Activated CD4-positive, alpha-beta memory T cell treated with anti-CD3 and anti-CD28 coated beads for 36 hours (primary cell): ENCODE measurements around the gene NKTR. TPM values are rescaled to one million over a fixed set of nuclear protein-coding genes. Genes with fewer than 3 reads are reported as not detected.

ENCODE experiments used
- CTCF ChIA-PET: fragments of 350-600 bp; sonication (Branson Sonifier 250); formaldehyde crosslinking; loops from one replicate; lab custom pipeline; 2021; ENCODE audit warnings: antibody characterized with exemption, inconsistent platforms; lab: Charles Lee
- POLR2A ChIA-PET: fragments of 350-600 bp; sonication (Branson Sonifier 250); formaldehyde crosslinking; loops from one replicate; lab custom pipeline; 2021; ENCODE audit warnings: antibody characterized with exemption; lab: Charles Lee
- DNase-seq: peaks from one replicate; pipeline ENCODE4 v3.0.0-alpha.2; 2020
- H3K27ac Mint-ChIP-seq: one replicate; pipeline ENCODE4 v1.8.0; 2021; ENCODE audit warnings: mixed read lengths
- H3K27me3 Mint-ChIP-seq: one replicate; pipeline ENCODE4 v1.8.0; 2021; ENCODE audit warnings: mixed read lengths
- H3K36me3 Mint-ChIP-seq: one replicate; pipeline ENCODE4 v1.8.0; 2021; ENCODE audit warnings: mixed read lengths
- H3K4me1 Mint-ChIP-seq: one replicate; pipeline ENCODE4 v1.8.0; 2021; ENCODE audit warnings: low read depth, mixed read lengths
- H3K4me3 Mint-ChIP-seq: one replicate; pipeline ENCODE4 v1.8.0; 2021; ENCODE audit warnings: mild to moderate bottlenecking, mixed read lengths
- H3K9me3 Mint-ChIP-seq: one replicate; pipeline ENCODE4 v1.8.0; 2021; ENCODE audit warnings: mixed read lengths
- intact Hi-C: fragments of 100-400 bp; cut with micrococcal nuclease; formaldehyde crosslinking; loops from one replicate; pipeline ENCODE4 v1.15.1; 2023
- total RNA-seq, 2 experiments: library from RNA; stranded (reverse); gene quantifications; one replicate each; pipeline ENCODE4 v1.2.3, GENCODE V29; 2021

NKTR gene
- total RNA-seq, 2 experiments from 2014 or later = 65.9 to 73.9 TPM

DNA sequence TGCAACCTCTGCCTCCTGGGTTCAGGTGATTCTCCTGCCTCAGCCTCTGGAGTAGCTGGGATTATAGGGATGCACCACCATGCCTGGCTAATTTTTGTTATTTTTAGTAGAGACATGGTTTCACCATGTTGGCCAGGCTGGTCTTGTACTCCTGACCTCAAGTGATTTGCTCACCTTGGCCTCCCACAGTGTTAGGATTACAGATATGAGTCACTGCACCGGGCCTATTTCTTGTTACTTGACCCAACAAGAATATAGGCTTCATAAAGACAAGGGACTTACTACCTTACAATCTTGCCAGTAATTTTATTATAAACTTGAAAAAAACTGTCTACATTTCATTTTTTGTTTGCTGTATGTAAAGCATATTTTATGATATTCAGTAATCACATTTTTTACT lies 31.7 kb downstream of the NKTR start:
- no peaks in the 10 kb centered on the region for H3K9me3 Mint-ChIP-seq
- H3K27me3 Mint-ChIP-seq = no peaks in the 10 kb centered on the region
- peaks cover 30% of the 10 kb centered on the region for H3K4me1 Mint-ChIP-seq
- H3K36me3 Mint-ChIP-seq = peaks cover 31% of the 10 kb centered on the region
- CTCF ChIA-PET = no interaction called here
- POLR2A ChIA-PET = no interaction called here
- no peak for DNase-seq
- no peak overlapping the region for H3K27ac Mint-ChIP-seq
- intact Hi-C loops = no loop called here
- H3K4me3 Mint-ChIP-seq = no peak overlapping the region

DNA sequence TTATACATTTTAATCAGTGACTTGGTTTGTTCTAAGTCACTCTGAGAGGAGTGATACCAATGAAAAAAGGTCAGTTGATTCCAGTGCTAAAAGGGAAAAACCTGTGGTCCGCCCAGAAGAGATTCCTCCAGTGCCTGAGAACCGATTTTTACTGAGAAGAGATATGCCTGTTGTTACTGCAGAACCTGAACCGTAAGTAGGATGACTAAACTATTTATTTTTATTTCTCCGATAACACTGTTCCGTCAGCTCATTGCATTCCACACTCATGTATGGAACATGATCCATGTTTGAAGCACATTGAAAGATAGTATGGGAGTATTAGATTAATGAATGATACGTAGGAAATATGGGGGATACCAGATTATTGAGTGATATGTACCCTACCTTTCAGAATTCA lies 33.1 kb downstream of the NKTR start:
- intact Hi-C loops = no loop called here
- H3K4me3 Mint-ChIP-seq = no peak overlapping the region
- H3K27me3 Mint-ChIP-seq = no peaks in the 10 kb centered on the region
- DNase-seq = no peak
- H3K27ac Mint-ChIP-seq = no peak overlapping the region
- H3K9me3 Mint-ChIP-seq = no peaks in the 10 kb centered on the region
- peaks cover 28% of the 10 kb centered on the region for H3K36me3 Mint-ChIP-seq
- ChIA-PET POLR2A (no interaction called here), CTCF (interaction anchor here (1.5 to 2.0 kb wide), 2 partner anchors 11 to 20 kb away, joined by 4 to 7 read pairs; no protein-coding TSS in a partner anchor)
- peaks cover 27% of the 10 kb centered on the region for H3K4me1 Mint-ChIP-seq

DNA sequence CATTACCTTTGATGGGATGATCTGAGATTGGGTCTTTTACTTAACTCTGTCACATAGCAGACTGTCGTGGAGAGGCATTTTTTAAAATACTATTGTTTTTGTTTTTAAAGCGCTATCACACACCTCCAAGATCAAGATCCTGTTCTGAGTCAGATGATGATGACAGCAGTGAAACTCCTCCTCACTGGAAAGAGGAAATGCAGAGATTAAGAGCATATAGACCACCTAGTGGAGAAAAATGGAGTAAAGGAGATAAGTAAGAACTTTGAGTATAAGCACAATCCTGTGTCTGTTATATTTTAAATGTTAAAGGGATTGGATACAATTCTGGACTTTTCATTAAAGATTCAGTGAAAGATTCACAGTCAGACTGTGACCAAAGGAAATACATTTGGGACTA lies 34.6 kb downstream of the NKTR start:
- H3K9me3 Mint-ChIP-seq = no peaks in the 10 kb centered on the region
- no peaks in the 10 kb centered on the region for H3K27me3 Mint-ChIP-seq
- ChIA-PET POLR2A (interaction anchor here (2.9 kb wide), 1 partner anchor 34 kb away, joined by 14 read pairs; the partner anchor contains the start of gene NKTR), CTCF (no interaction called here)
- peaks cover 28% of the 10 kb centered on the region for H3K36me3 Mint-ChIP-seq
- intact Hi-C loops = no loop called here
- DNase-seq = no peak
- H3K4me3 Mint-ChIP-seq = no peak overlapping the region
- H3K27ac Mint-ChIP-seq = no peak overlapping the region
- H3K4me1 Mint-ChIP-seq = peaks cover 20% of the 10 kb centered on the region

DNA sequence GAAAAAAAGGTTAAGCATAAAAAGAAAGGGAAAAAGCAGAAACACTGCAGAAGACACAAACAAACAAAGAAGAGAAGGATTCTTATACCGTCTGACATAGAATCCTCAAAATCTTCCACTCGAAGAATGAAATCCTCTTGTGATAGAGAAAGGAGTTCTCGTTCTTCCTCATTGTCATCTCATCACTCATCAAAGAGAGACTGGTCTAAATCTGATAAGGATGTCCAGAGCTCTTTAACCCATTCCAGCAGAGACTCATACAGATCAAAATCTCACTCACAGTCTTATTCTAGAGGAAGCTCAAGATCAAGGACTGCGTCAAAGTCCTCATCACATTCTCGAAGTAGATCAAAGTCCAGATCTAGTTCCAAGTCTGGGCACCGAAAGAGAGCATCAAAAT lies 36.5 kb downstream of the NKTR start:
- ChIA-PET POLR2A (interaction anchor here (0.7 to 2.9 kb wide), 2 partner anchors 21 to 36 kb away, joined by 3 to 14 read pairs; partner anchors contain the start of gene NKTR), CTCF (interaction anchor here (0.8 to 2.9 kb wide), 8 partner anchors 24 to 390 kb away, joined by 3 to 11 read pairs (median 4); partner anchors contain the start of genes NKTR, SEC22C and SS18L2)
- H3K9me3 Mint-ChIP-seq = no peaks in the 10 kb centered on the region

DNA sequence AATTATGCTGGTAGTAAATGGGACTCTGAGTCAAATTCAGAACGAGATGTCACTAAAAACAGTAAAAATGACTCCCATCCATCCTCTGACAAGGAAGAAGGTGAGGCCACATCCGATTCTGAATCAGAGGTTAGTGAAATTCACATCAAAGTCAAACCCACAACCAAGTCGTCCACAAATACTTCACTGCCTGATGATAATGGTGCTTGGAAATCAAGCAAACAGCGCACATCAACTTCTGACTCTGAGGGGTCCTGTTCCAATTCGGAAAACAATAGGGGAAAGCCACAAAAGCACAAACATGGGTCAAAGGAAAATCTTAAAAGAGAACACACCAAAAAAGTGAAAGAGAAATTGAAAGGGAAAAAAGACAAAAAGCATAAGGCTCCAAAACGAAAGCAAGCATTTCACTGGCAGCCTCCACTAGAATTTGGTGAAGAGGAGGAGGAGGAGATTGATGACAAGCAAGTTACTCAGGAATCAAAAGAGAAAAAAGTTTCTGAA lies 37.9 kb downstream of the NKTR start:
- H3K9me3 Mint-ChIP-seq = no peaks in the 10 kb centered on the region
- intact Hi-C loops = loop anchor here (1.0 to 2.0 kb wide), 7 partner anchors 34 to 136 kb away; partner anchors contain the start of genes NKTR, SS18L2 and VIPR1
- H3K4me1 Mint-ChIP-seq = peaks cover 23% of the 10 kb centered on the region
- H3K27ac Mint-ChIP-seq = no peak overlapping the region
- peak; percentile 66 for DNase-seq
- H3K27me3 Mint-ChIP-seq = no peaks in the 10 kb centered on the region
- ChIA-PET CTCF (interaction anchor here (0.9 to 2.9 kb wide), 6 partner anchors 9 to 66 kb away, joined by 3 to 11 read pairs (median 4); partner anchors contain the start of genes NKTR and SEC22C), POLR2A (no interaction called here)
- no peak overlapping the region for H3K4me3 Mint-ChIP-seq
- H3K36me3 Mint-ChIP-seq = peaks cover 34% of the 10 kb centered on the region

More for the DNA sequence above, 36.5 kb downstream of the NKTR start:
- no peak overlapping the region for H3K27ac Mint-ChIP-seq
- H3K36me3 Mint-ChIP-seq = peaks cover 26% of the 10 kb centered on the region
- no peak for DNase-seq
- intact Hi-C loops = no loop called here
- H3K4me1 Mint-ChIP-seq = peaks cover 24% of the 10 kb centered on the region
- no peaks in the 10 kb centered on the region for H3K27me3 Mint-ChIP-seq
- H3K4me3 Mint-ChIP-seq = no peak overlapping the region

DNA sequence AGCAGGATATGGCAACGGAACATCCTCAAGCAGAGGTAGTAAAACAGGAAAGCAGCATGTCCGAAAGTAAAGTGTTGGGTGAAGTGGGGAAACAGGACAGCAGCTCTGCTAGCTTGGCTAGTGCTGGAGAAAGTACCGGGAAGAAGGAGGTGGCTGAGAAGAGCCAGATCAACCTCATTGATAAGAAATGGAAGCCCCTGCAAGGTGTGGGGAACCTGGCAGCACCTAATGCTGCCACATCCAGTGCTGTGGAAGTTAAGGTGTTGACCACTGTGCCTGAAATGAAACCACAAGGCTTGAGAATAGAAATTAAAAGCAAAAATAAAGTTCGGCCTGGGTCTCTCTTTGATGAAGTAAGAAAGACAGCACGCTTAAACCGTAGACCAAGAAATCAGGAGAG lies 38.7 kb downstream of the NKTR start:
- ChIA-PET CTCF (interaction anchor here (1.5 kb wide), 1 partner anchor 9 kb away, joined by 4 read pairs; no protein-coding TSS in a partner anchor), POLR2A (no interaction called here)
- intact Hi-C loops = loop anchor here (2.0 kb wide), 1 partner anchor 48 kb away; the partner anchor contains the start of gene SS18L2
- Mint-ChIP-seq H3K27me3 (no peaks in the 10 kb centered on the region), H3K4me3 (no peak overlapping the region), H3K4me1 (peaks cover 23% of the 10 kb centered on the region), H3K9me3 (no peaks in the 10 kb centered on the region), H3K36me3 (peaks cover 32% of the 10 kb centered on the region), H3K27ac (no peak overlapping the region)
- no peak for DNase-seq

DNA sequence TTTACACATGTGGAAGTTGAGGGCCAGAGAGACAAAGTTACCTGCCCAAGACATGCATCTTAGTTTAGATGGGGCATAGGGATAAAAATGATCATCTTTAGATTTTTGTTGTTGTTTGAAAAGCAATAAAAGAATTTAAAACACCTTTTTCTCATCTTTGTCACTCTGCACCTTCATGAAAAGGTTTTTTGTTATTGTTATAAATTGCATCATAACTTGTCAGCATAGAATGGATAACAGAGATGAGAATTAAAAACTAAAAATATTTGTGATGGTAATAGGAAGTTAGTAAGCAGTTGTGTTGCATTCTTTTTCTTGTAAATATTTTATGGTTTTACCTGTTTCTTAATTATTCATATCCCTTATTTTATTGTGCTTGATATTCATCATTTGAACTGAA lies 39.6 kb downstream of the NKTR start:
- H3K4me3 Mint-ChIP-seq = peak overlapping the region; percentile 17
- POLR2A ChIA-PET = no interaction called here
- intact Hi-C loops = no loop called here

DNA sequence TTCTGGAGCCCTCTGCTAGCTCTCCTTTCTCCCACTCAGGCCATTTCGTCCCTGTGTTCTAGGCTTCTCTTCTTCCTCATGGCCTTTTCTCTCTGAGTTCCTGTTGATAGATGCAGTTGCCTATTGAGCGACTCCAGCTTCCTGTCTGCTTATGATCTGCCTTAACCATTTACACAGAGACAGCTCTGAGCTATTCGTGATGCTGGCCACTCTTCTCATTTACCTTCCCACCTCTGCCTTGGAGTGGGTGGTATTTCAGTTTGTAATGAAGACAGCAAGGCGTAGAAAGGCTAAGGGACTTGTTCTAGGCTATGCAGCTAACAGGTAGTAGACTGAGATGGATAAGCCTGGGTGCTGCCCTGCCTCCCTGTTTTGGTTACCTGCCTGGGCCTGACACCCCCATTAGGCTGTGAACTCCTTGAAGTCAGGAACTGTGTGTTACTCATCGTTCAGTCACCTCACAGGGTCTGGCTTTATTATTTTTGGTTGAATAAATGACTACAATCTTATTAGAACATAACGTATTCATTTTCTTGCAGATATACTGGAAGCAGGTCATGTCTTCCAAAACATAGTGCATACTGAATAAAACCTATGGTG lies 40.4 kb downstream of the NKTR start:
- DNase-seq = no peak
- ChIA-PET POLR2A (no interaction called here), CTCF (interaction anchor here (0.7 to 1.2 kb wide), 3 partner anchors 11 to 795 kb away, joined by 3 to 4 read pairs (median 4); no protein-coding TSS in a partner anchor)
- intact Hi-C loops = no loop called here
- H3K36me3 Mint-ChIP-seq = peaks cover 32% of the 10 kb centered on the region
- H3K4me3 Mint-ChIP-seq = no peak overlapping the region
- peaks cover 15% of the 10 kb centered on the region for H3K4me1 Mint-ChIP-seq
- no peaks in the 10 kb centered on the region for H3K9me3 Mint-ChIP-seq
- peak overlapping the region; percentile 46 for H3K27ac Mint-ChIP-seq
- H3K27me3 Mint-ChIP-seq = no peaks in the 10 kb centered on the region

More for the DNA sequence above, 39.6 kb downstream of the NKTR start:
- DNase-seq = no peak
- H3K9me3 Mint-ChIP-seq = no peaks in the 10 kb centered on the region
- H3K36me3 Mint-ChIP-seq = peaks cover 33% of the 10 kb centered on the region
- no peaks in the 10 kb centered on the region for H3K27me3 Mint-ChIP-seq
- H3K27ac Mint-ChIP-seq = no peak overlapping the region
- CTCF ChIA-PET = interaction anchor here (1.2 kb wide), 1 partner anchor 104 kb away, joined by 4 read pairs; no protein-coding TSS in a partner anchor
- H3K4me1 Mint-ChIP-seq = peaks cover 18% of the 10 kb centered on the region

DNA sequence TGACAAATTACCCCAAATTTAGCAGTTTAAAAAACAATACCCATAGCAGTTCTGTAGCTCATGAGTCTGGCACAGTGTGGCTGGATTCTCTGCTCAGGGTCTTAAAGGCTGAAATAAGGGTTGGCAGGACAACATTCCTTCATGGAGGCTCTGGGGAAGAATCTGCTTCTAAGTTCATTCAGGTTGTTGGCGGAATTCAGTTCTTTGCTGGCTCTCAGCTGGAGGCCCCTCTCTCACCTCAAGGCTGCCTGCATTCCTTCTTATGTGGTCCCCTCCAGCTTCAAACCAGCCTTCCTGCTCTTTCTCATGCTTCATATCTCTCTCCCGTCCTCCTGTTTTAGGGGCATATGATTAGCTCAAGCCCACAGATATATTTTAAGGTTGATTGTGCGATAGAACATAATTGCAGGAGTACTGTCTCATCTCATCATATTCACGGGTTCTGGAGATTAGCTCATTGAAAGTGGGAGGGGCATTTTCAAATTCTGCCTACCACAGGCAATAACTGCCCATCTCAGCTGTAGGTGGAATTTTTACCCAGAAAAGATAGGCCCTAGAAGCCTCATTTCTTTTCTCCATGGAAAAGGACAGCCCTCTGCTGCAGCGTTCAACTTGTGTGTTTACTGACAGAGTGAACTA lies 47.5 kb downstream of the NKTR start:
- H3K4me3 Mint-ChIP-seq = no peak overlapping the region
- H3K36me3 Mint-ChIP-seq = peaks cover 25% of the 10 kb centered on the region
- no peak overlapping the region for H3K27ac Mint-ChIP-seq
- CTCF ChIA-PET = interaction anchor here (0.6 to 2.0 kb wide), 3 partner anchors 9 to 45 kb away, joined by 3 to 5 read pairs (median 4); no protein-coding TSS in a partner anchor
- no peaks in the 10 kb centered on the region for H3K9me3 Mint-ChIP-seq
- H3K27me3 Mint-ChIP-seq = no peaks in the 10 kb centered on the region
- no peak for DNase-seq
- POLR2A ChIA-PET = no interaction called here
- peaks cover 2% of the 10 kb centered on the region for H3K4me1 Mint-ChIP-seq
- intact Hi-C loops = no loop called here

DNA sequence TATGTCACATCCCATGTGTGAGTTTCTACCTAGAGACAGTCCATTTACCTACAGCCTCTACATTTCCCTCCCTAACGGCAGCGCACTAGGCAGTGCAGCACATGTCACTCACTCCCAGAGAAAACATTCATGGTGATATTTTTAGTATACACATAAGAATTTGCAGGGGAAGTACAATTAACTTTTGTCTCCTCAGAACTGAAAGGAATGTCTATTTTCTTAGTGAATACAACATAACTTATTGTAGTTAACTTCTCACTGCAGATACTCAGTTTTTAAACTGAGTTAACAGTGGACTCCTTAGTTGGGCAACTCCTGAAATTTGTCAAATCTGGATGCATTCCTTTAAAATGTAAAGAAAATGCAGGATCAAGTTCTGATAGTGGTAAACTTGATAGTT lies 48.5 kb downstream of the NKTR start:
- ChIA-PET CTCF (interaction anchor here (1.0 to 2.0 kb wide), 2 partner anchors 10 to 95 kb away, joined by 4 to 5 read pairs; no protein-coding TSS in a partner anchor), POLR2A (no interaction called here)
- intact Hi-C loops = no loop called here
- peaks cover 16% of the 10 kb centered on the region for H3K36me3 Mint-ChIP-seq
- H3K27ac Mint-ChIP-seq = no peak overlapping the region
- H3K4me1 Mint-ChIP-seq = peaks cover 13% of the 10 kb centered on the region
- no peak for DNase-seq
- no peak overlapping the region for H3K4me3 Mint-ChIP-seq
- H3K9me3 Mint-ChIP-seq = no peaks in the 10 kb centered on the region
- no peaks in the 10 kb centered on the region for H3K27me3 Mint-ChIP-seq

DNA sequence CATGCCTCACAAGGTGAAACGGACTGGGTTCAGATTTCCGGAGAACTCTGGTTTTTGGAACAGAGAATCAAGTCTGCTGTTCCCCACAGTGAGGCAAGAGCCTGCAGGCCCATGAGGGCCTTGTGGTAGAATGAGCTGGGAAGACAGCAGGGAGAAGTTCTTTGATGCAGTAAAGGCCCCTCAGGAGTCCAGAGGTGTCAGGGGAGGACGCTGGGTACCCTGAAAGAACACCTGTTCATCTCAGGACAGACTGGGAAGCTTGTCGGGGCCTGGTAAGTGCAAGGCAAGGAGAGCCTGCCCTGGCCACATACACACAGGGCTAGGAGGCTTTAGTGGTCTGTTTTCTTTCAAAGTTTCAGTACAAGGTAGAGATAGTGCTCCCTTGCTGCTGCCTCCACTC lies 49.3 kb downstream of the NKTR start:
- ChIA-PET CTCF (no interaction called here), POLR2A (no interaction called here)
- DNase-seq = no peak
- no peaks in the 10 kb centered on the region for H3K27me3 Mint-ChIP-seq
- no peak overlapping the region for H3K27ac Mint-ChIP-seq
- no peaks in the 10 kb centered on the region for H3K9me3 Mint-ChIP-seq
- peaks cover 13% of the 10 kb centered on the region for H3K4me1 Mint-ChIP-seq
- intact Hi-C loops = loop anchor here (5.0 kb wide), 1 partner anchor 93 kb away; no protein-coding TSS in a partner anchor
- no peak overlapping the region for H3K4me3 Mint-ChIP-seq
- H3K36me3 Mint-ChIP-seq = peaks cover 11% of the 10 kb centered on the region
